ENCODE data around the gene NR5A1.

NR5A1 gene

GRCh38 chr9:124479371-124479770 is 27.8 kb downstream of the NR5A1 start:
- FAIRE-seq = no peak

- FAIRE-seq = no peak
These were observed 28.8 kb downstream of the NR5A1 start for GRCh38 chr9:124478354-124478753.

- FAIRE-seq = no peak
These were observed 29.4 kb downstream of the NR5A1 start for GRCh38 chr9:124477648-124478285.

GRCh38 chr9:124477211-124477647 is 30.0 kb downstream of the NR5A1 start:
- no peak for FAIRE-seq

GRCh38 chr9:124475868-124476690 is 31.1 kb downstream of the NR5A1 start:
- no peak for FAIRE-seq

- FAIRE-seq = no peak
These were observed 31.9 kb downstream of the NR5A1 start for GRCh38 chr9:124475158-124475867.

- no peak for FAIRE-seq
These were observed 33.0 kb downstream of the NR5A1 start for GRCh38 chr9:124474151-124474550.

GRCh38 chr9:124473310-124473709 is 33.9 kb downstream of the NR5A1 start:
- no peak for FAIRE-seq

- FAIRE-seq = no peak
These were observed 34.4 kb downstream of the NR5A1 start for GRCh38 chr9:124472770-124473169.

GRCh38 chr9:124471761-124472160 is 35.4 kb downstream of the NR5A1 start:
- FAIRE-seq = no peak

- FAIRE-seq = no peak
These were observed 36.5 kb downstream of the NR5A1 start for GRCh38 chr9:124470726-124471125.

- no peak for FAIRE-seq
These were observed 36.9 kb downstream of the NR5A1 start for GRCh38 chr9:124470306-124470705.

GRCh38 chr9:124469011-124469832 is 38.0 kb downstream of the NR5A1 start:
- no peak for FAIRE-seq

- FAIRE-seq = no peak
These were observed 39.0 kb downstream of the NR5A1 start for GRCh38 chr9:124468061-124468740.

GRCh38 chr9:124467410-124468060 is 39.7 kb downstream of the NR5A1 start:
- FAIRE-seq = no peak

- no peak for FAIRE-seq
These were observed 41.5 kb downstream of the NR5A1 start for GRCh38 chr9:124465736-124466135.

GRCh38 chr9:124462739-124463138 is 44.5 kb downstream of the NR5A1 start:
- FAIRE-seq = no peak

- FAIRE-seq = no peak
These were observed 48.8 kb downstream of the NR5A1 start for GRCh38 chr9:124458441-124458840.

- FAIRE-seq = no peak
These were observed 49.2 kb downstream of the NR5A1 start for GRCh38 chr9:124457887-124458431.

GRCh38 chr9:124457079-124457886 is 49.9 kb downstream of the NR5A1 start:
- no peak for FAIRE-seq
